Ishikawa (cell line): ENCODE results near the gene CHPF2.

ENCODE experiments used
- CEBPB ChIP-seq: IDR thresholded peaks from 2 replicates; pipeline ENCODE4 v1.6.1; 2012
- CREB1 ChIP-seq: IDR thresholded peaks from 2 replicates; pipeline ENCODE4 v1.6.1; 2012; ENCODE audit warnings: low read depth
- EGR1 ChIP-seq: IDR thresholded peaks from 2 replicates; pipeline ENCODE4 v1.6.1; 2012
- EP300 ChIP-seq: IDR thresholded peaks from 2 replicates; pipeline ENCODE4 v1.6.1; 2012; ENCODE audit warnings: borderline replicate concordance
- FOXM1 ChIP-seq: IDR thresholded peaks from 2 replicates; pipeline ENCODE4 v1.6.1; 2012; ENCODE audit warnings: low read depth, borderline replicate concordance
- NFIC ChIP-seq: IDR thresholded peaks from 2 replicates; pipeline ENCODE4 v1.6.1; 2012
- RAD21 ChIP-seq: IDR thresholded peaks from 2 replicates; pipeline ENCODE4 v1.6.1; 2012; ENCODE audit warnings: low read depth
- TAF1 ChIP-seq: IDR thresholded peaks from 2 replicates; pipeline ENCODE4 v1.6.1; 2012; ENCODE audit warnings: low read depth, mild to moderate bottlenecking
- TCF12 ChIP-seq: IDR thresholded peaks from 2 replicates; pipeline ENCODE4 v1.6.1; 2012; ENCODE audit warnings: low read depth
- TEAD4 ChIP-seq: IDR thresholded peaks from 2 replicates; pipeline ENCODE4 v1.6.1; 2012
- YY1 ChIP-seq: IDR thresholded peaks from 2 replicates; pipeline ENCODE4 v1.6.1; 2012; ENCODE audit warnings: low read depth
- ZBTB7A ChIP-seq: IDR thresholded peaks from 2 replicates; pipeline ENCODE4 v1.6.1; 2012; ENCODE audit warnings: low read depth
- TF ChIP-seq, protein P1 (sequence below): IDR thresholded peaks from 2 replicates; pipeline ENCODE4 v1.6.1; 2012; ENCODE audit warnings: low read depth, mild to moderate bottlenecking
- TF ChIP-seq, protein P2 (sequence below): IDR thresholded peaks from 2 replicates; pipeline ENCODE4 v1.6.1; 2012
- TF ChIP-seq, protein P3 (sequence below): IDR thresholded peaks from 2 replicates; pipeline ENCODE4 v1.6.1; 2012

Gene CHPF2

DNA sequence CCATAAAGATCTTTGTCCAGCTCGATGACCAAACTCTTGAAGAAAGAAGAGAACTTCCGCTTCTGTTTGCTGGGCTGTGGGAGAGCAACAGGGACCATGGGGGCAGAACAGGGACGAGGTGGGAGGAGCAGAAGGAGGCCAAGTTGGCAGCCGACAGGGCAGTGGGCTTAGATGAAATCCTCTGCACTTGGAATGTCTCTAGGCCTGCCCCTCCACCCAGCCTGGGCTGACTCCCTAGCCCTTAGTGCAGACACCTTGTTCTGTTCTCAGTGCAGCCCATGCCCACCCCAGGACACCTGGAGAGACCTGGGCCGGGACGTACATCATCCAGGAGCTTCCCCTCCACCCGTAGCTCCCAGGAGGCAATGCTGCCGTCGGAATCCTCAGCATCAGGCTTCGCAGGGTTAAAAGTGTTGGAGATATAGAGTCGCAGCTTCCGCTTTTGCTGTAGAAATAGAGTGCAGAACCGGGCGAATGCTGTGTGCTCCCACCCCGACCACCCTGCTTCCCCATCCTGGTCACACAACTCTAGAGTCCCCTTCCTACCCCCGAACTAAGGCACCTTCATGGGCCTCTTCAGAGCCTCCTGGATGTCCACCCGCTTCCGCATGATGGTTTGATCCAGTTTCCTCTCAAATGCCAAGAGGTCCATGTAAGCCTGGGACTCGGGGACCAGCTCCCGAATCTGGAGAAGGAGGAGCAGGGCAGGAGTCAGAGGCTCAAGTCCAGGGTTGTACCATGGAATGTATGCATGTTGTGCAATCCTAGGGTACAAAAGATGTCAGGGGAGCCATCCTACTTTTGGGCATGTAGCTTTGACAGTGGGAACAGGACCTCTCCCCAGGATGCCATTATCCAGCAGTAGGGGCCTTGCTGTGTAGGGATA, 10.1 kb downstream of the CHPF2 start:
- TF ChIP-seq CREB1 (no peak), NFIC (no peak), EGR1 (no peak), ZBTB7A (no peak), CEBPB (peak; percentile 55; the same call in 1 of the 2 replicates), YY1 (no peak)
- TF ChIP-seq, protein P1, sequence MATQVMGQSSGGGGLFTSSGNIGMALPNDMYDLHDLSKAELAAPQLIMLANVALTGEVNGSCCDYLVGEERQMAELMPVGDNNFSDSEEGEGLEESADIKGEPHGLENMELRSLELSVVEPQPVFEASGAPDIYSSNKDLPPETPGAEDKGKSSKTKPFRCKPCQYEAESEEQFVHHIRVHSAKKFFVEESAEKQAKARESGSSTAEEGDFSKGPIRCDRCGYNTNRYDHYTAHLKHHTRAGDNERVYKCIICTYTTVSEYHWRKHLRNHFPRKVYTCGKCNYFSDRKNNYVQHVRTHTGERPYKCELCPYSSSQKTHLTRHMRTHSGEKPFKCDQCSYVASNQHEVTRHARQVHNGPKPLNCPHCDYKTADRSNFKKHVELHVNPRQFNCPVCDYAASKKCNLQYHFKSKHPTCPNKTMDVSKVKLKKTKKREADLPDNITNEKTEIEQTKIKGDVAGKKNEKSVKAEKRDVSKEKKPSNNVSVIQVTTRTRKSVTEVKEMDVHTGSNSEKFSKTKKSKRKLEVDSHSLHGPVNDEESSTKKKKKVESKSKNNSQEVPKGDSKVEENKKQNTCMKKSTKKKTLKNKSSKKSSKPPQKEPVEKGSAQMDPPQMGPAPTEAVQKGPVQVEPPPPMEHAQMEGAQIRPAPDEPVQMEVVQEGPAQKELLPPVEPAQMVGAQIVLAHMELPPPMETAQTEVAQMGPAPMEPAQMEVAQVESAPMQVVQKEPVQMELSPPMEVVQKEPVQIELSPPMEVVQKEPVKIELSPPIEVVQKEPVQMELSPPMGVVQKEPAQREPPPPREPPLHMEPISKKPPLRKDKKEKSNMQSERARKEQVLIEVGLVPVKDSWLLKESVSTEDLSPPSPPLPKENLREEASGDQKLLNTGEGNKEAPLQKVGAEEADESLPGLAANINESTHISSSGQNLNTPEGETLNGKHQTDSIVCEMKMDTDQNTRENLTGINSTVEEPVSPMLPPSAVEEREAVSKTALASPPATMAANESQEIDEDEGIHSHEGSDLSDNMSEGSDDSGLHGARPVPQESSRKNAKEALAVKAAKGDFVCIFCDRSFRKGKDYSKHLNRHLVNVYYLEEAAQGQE, result no peak

DNA sequence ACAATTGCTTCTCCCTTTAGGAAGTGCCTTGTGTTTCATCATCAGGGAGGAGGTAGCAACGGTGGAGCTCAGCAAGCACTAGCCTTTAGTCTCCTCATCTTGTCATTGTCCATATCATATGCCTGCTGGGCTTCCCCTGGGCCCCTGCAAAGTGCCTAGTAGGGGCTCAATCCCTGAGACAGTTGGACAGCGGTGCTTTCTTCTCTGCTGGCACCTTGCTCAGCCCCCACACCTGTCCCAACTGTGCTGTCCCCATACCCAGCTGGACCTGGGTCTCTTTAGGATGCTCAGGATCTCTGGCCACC, 10.7 kb downstream of the CHPF2 start:
- TF ChIP-seq TEAD4 (no peak), EGR1 (no peak), TCF12 (no peak), TAF1 (no peak), NFIC (no peak), YY1 (no peak), EP300 (no peak), ZBTB7A (no peak), CREB1 (no peak), CEBPB (no peak), RAD21 (no peak), FOXM1 (no peak)
- TF ChIP-seq, protein P1, result no peak
- TF ChIP-seq, protein P2, sequence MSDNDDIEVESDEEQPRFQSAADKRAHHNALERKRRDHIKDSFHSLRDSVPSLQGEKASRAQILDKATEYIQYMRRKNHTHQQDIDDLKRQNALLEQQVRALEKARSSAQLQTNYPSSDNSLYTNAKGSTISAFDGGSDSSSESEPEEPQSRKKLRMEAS, result no peak
- TF ChIP-seq, protein P3, sequence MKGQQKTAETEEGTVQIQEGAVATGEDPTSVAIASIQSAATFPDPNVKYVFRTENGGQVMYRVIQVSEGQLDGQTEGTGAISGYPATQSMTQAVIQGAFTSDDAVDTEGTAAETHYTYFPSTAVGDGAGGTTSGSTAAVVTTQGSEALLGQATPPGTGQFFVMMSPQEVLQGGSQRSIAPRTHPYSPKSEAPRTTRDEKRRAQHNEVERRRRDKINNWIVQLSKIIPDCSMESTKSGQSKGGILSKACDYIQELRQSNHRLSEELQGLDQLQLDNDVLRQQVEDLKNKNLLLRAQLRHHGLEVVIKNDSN, result no peak

DNA sequence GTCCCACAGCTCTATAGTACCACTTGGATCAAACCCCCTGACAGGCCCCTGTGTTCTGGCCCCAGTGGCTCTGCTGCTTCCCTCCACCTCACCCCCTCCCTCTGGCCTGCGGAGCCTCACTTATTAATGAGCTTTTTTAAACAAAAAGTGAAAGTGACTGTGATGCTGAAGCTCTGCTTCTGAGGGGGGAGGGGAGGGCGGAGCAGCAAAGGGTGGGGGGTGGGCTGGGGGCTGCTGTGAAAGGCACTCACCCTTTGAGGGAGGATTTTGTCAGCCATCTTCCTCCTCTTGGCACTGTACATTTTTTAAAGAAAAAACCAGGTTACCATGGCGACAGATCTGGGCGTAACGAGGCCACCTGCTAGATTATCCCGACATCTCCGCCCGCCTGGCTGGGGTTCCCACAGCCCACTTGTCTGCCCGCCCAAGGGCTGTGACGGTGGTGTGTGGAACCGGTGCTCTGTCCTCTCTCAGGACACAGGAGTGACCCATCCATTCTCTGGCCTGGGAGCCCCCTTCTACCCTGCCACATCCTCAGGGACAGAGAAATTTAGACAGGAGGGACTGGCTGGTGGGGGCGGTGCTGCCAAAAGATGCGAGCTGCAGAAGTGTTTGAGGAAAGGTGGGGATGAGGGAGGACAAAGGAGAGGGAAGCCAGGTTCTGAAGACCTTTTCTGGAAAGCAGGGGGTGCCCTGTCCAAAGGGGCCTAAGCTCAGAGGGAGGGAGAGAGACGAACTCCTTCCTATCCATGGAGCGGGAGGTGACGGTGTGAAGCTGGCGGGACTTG, 11.3 kb downstream of the CHPF2 start:
- TF ChIP-seq YY1, result no peak
- no peak for TF ChIP-seq CREB1
- TF ChIP-seq FOXM1, result no peak
- TF ChIP-seq EP300, result no peak
- TF ChIP-seq, protein P2, result no peak
- TF ChIP-seq, protein P1, result no peak
- TF ChIP-seq ZBTB7A, result no peak
- TF ChIP-seq TAF1, result no peak
- TF ChIP-seq TEAD4, result no peak
- TF ChIP-seq TCF12, result no peak
- no peak for TF ChIP-seq NFIC
- TF ChIP-seq CEBPB, result no peak
- TF ChIP-seq, protein P3, result no peak
